GM19468 (cell line): ENCODE data around the gene NFATC1.

Experiments used
- ATAC-seq: cut with Tn5 transposase; IDR thresholded peaks from one replicate; pipeline ENCODE4 v1.9.1; 2021; ENCODE audit warnings: mild to moderate bottlenecking, moderate library complexity, moderate number of reproducible peaks; ENCODE audit not compliant: unreplicated experiment; ENCODE audit errors: extremely low read depth

NFATC1 gene

GRCh38 chr18:79452190-79452990 is 56.7 kb downstream of the NFATC1 start:
- ATAC-seq, result no peak

- no peak for ATAC-seq
These were observed 57.4 kb downstream of the NFATC1 start for GRCh38 chr18:79452991-79453645.

GRCh38 chr18:79453816-79454735 is 58.3 kb downstream of the NFATC1 start:
- no peak for ATAC-seq

- no peak for ATAC-seq
These were observed 59.5 kb downstream of the NFATC1 start for GRCh38 chr18:79455261-79455660.

- no peak for ATAC-seq
These were observed 60.6 kb downstream of the NFATC1 start for GRCh38 chr18:79456105-79456980.

GRCh38 chr18:79457239-79457638 is 61.5 kb downstream of the NFATC1 start:
- no peak for ATAC-seq

- ATAC-seq, result no peak
These were observed 61.9 kb downstream of the NFATC1 start for GRCh38 chr18:79457652-79458051.

GRCh38 chr18:79458131-79458838 is 62.6 kb downstream of the NFATC1 start:
- no peak for ATAC-seq

GRCh38 chr18:79458917-79459803 is 63.4 kb downstream of the NFATC1 start:
- no peak for ATAC-seq

GRCh38 chr18:79459946-79460480 is 64.3 kb downstream of the NFATC1 start:
- ATAC-seq, result no peak

GRCh38 chr18:79460481-79461300 is 65.0 kb downstream of the NFATC1 start:
- no peak for ATAC-seq

GRCh38 chr18:79461627-79462026 is 65.9 kb downstream of the NFATC1 start:
- ATAC-seq, result no peak

- no peak for ATAC-seq
These were observed 67.8 kb downstream of the NFATC1 start for GRCh38 chr18:79463424-79463960.

- ATAC-seq, result no peak
These were observed 69.8 kb downstream of the NFATC1 start for GRCh38 chr18:79465392-79465991.

- ATAC-seq, result no peak
These were observed 70.9 kb downstream of the NFATC1 start for GRCh38 chr18:79466591-79466990.

GRCh38 chr18:79467126-79467525 is 71.4 kb downstream of the NFATC1 start:
- no peak for ATAC-seq
